Activated CD8-positive, alpha-beta memory T cell treated with anti-CD3 and anti-CD28 coated beads, Interleukin-2, amount 10 ng/mL, durations not matched to agents 7 days and 5 days (primary cell): ENCODE measurements around the gene AMBRA1. TPM values are rescaled to one million over a fixed set of nuclear protein-coding genes. Genes with fewer than 3 reads are reported as not detected.
"Not testable (repeated sequence)": the region's sequence is repeated elsewhere in the genome, so short reads cannot be mapped to it uniquely, and the experiment has no call there.

Experiments used
- ATAC-seq: fragments of 150-1000 bp; cut with Tn5 transposase; one replicate; pipeline ENCODE4 v1.10.0; 2021; ENCODE audit warnings: moderate library complexity
- CTCF ChIA-PET: fragments of 350-600 bp; sonication (Branson Sonifier 250); formaldehyde crosslinking; loops from one replicate; lab custom pipeline; 2021; ENCODE audit warnings: antibody characterized with exemption; lab: Charles Lee
- DNase-seq: peaks from one replicate; pipeline ENCODE4 v3.0.0-alpha.2; 2020
- H3K27ac Mint-ChIP-seq: one replicate; pipeline ENCODE4 v1.8.0; 2021; ENCODE audit warnings: mild to moderate bottlenecking, mixed read lengths
- H3K27me3 Mint-ChIP-seq: one replicate; pipeline ENCODE4 v1.8.0; 2021; ENCODE audit warnings: mixed read lengths
- H3K36me3 Mint-ChIP-seq: one replicate; pipeline ENCODE4 v1.8.0; 2021; ENCODE audit warnings: mild to moderate bottlenecking, mixed read lengths
- H3K4me1 Mint-ChIP-seq: one replicate; pipeline ENCODE4 v1.8.0; 2021; ENCODE audit warnings: mixed read lengths
- H3K4me3 Mint-ChIP-seq: one replicate; pipeline ENCODE4 v1.8.0; 2021; ENCODE audit warnings: mild to moderate bottlenecking, moderate library complexity, mixed read lengths
- H3K9me3 Mint-ChIP-seq: one replicate; pipeline ENCODE4 v1.8.0; 2022; ENCODE audit warnings: low read depth, mixed read lengths
- total RNA-seq, 2 experiments: library from RNA; stranded (reverse); gene quantifications; one replicate each; pipeline ENCODE4 v1.2.3, GENCODE V29; 2021

AMBRA1 gene
- total RNA-seq, 2 experiments from 2014 or later = 36.1 to 41.9 TPM

DNA sequence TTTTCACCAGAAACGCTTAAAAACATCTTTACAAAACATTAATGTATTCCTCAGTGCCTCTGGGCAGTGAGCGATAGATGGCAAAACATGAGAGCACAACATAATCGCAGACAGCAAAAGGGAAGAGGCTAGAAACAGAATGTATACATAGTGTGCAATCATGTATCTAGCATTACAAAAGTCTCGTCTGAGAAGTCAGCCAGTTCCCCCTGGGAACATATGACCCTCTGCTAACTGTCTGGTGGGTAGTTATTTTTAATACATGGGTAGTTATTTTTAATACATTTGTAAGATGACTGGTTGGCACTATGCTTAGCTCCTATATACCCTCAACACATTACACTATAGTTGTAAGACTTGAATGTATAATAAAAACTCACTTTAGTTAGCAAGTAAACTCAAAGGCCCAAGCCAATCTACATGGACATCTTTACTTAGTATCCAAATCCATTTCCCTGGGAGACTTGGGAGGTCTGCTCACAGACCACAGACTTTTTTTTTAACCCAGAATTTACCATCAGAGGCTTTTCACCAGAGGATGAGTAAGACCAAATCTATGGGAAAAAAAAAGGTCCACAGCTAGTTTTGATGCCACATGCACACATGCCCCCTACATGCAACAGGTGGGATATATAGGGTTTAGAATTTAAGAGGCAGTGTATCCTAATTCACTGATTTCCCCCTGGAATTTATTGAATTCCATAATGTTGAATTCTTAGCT lies 71.7 kb downstream of the AMBRA1 start:
- Mint-ChIP-seq H3K4me1 (peaks cover 2% of the 10 kb centered on the region), H3K4me3 (no peak overlapping the region), H3K27ac (no peak overlapping the region), H3K27me3 (no peaks in the 10 kb centered on the region), H3K9me3 (no peaks in the 10 kb centered on the region), H3K36me3 (peaks cover 8% of the 10 kb centered on the region)
- no peak for DNase-seq
- no peak for ATAC-seq
- CTCF ChIA-PET = interaction anchor here (0.6 to 1.6 kb wide), 4 partner anchors 30 to 296 kb away, joined by 3 to 4 read pairs (median 4); no protein-coding TSS in a partner anchor

DNA sequence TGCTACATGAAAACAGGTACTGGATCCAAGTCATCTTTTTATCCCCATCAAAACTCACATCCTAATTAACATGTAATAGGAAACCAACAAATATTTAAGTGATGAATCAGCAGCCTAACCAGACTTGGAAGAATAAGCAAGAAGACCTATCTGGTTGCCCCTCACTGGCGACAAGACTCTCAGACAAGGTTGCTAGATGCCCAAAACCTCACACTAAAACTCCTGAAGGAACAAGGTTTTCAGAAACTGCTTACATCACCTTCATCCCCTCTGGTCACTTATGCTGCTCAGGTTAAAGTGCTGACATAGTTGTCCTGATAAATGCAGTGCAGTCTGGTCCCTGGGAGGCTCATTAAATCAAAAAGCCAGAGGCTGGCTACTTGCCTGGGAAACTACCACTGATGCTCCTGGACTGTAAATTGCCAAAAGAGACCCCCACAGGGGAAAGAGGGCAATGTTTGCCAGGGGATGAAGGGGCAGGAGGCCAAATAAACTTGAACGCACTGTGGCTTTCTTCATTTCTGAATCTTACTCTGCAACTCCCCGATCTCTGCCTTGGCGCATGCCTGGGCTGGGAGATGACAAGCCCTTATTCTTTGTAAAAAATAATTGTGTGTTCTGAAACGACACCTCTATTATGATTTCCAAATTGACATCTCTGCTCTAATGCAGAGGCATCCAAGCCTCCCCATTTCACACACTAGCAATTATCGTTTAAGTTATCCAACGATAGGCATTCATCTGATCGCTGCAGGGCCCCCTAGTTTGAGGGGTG lies 72.7 kb downstream of the AMBRA1 start:
- Mint-ChIP-seq H3K9me3 (no peaks in the 10 kb centered on the region), H3K36me3 (peaks cover 4% of the 10 kb centered on the region), H3K4me1 (peaks cover 2% of the 10 kb centered on the region), H3K27ac (no peak overlapping the region), H3K27me3 (no peaks in the 10 kb centered on the region), H3K4me3 (no peak overlapping the region)
- DNase-seq = no peak
- no peak for ATAC-seq
- CTCF ChIA-PET = interaction anchor here (2.9 kb wide), 1 partner anchor 8 kb away, joined by 13 read pairs; no protein-coding TSS in a partner anchor

DNA sequence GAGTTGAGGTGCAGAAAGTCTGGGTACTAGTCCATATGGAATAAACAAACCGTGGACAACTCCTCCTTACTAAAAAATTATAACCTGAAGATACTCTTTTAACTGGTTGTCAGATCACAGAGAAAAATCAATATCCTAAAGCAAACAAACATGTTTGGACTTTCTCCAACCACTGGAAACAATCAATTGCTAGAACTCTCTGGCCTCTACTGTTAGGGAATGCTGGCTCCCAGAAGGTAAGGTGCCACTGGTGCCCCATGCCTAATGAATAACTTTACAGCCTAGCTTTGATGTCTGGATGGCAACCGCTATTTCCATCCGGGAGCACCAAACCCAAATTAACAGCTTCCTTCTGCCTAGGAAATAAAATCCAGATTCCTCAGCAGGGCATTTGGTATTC lies 74.5 kb downstream of the AMBRA1 start:
- H3K9me3 Mint-ChIP-seq = no peaks in the 10 kb centered on the region

DNA sequence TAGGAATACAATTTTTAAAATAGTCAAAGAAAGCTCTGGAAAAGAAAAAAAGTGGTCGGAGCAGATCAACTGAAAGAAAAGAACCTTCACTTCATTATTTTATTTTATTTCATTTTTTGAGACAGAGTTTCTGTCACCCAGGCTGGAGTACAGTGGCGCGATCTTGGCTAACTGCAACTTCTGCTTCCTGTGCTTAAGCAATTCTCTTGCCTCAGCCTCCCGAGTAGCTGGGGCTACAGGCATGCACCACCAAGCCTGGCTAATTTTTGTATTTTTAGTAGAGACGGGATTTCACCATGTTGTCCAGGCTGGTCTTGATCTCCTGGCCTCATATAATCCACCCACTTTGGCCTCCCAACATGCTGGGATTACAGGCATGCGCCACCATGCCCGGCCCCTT lies 74.9 kb downstream of the AMBRA1 start:
- not testable (repeated sequence) for H3K27me3 Mint-ChIP-seq, H3K36me3 Mint-ChIP-seq, H3K4me3 Mint-ChIP-seq, H3K9me3 Mint-ChIP-seq, DNase-seq, ATAC-seq, H3K4me1 Mint-ChIP-seq, H3K27ac Mint-ChIP-seq
- CTCF ChIA-PET = interaction anchor here (0.9 to 2.9 kb wide), 2 partner anchors 10 to 66 kb away, joined by 3 to 13 read pairs; no protein-coding TSS in a partner anchor

More for the DNA sequence above, 74.5 kb downstream of the AMBRA1 start:
- CTCF ChIA-PET = interaction anchor here (0.9 to 2.9 kb wide), 2 partner anchors 10 to 67 kb away, joined by 3 to 13 read pairs; no protein-coding TSS in a partner anchor
- Mint-ChIP-seq H3K27me3 (no peaks in the 10 kb centered on the region), H3K4me1 (peaks cover 3% of the 10 kb centered on the region), H3K27ac (no peak overlapping the region), H3K4me3 (no peak overlapping the region), H3K36me3 (peaks cover 3% of the 10 kb centered on the region)
- DNase-seq (no peak), ATAC-seq (no peak)

DNA sequence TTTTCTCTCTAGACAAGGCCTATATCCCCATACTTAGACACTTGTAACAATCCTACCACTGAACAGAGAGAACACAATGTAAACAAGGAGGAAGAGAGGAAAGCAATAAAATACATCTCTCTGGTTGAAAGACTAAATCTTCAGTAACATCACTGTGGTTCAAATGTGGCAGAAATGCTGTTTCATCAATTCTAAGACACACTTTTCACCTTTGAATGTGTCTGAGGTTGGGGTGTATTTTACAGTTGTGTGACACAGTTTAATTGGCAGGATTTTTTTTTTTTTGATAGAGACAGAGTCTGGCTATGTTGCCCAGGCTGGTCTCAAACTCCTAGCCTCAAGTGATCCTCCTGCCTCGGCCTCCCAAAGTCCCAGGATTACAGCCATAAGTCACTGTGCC lies 79.5 kb downstream of the AMBRA1 start:
- H3K36me3 Mint-ChIP-seq = peaks cover 4% of the 10 kb centered on the region
- H3K4me1 Mint-ChIP-seq = peaks cover 5% of the 10 kb centered on the region
- CTCF ChIA-PET = interaction anchor here (0.8 to 1.2 kb wide), 3 partner anchors 15 to 50 kb away, joined by 3 read pairs; no protein-coding TSS in a partner anchor
- H3K27me3 Mint-ChIP-seq = no peaks in the 10 kb centered on the region
- peak overlapping the region; percentile 5 for H3K27ac Mint-ChIP-seq
- H3K9me3 Mint-ChIP-seq = no peaks in the 10 kb centered on the region
- ATAC-seq (no peak), DNase-seq (no peak)
- no peak overlapping the region for H3K4me3 Mint-ChIP-seq

DNA sequence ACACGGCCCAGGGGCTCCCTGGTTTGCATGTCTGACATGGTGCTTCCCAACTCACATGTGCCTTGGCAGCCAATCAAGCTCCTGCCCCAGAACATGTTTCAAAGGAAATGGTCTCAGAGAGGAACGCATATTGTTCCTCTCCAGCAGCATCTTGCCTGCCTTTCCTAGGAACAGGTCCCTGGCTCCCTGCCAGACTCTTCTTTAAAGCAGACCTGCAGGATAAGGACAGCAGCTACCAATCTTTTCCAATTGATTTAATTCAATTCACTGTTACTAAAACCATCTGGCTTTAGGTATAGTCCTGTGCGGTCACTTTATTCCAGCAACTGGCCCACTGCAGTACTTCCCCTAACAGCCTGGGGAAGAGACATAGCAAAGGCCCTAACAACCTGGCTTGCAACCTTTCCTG lies 79.9 kb downstream of the AMBRA1 start:
- H3K27ac Mint-ChIP-seq = no peak overlapping the region
- CTCF ChIA-PET = interaction anchor here (0.8 to 1.2 kb wide), 3 partner anchors 15 to 51 kb away, joined by 3 read pairs; no protein-coding TSS in a partner anchor
- no peaks in the 10 kb centered on the region for H3K9me3 Mint-ChIP-seq
- no peak for ATAC-seq
- no peak for DNase-seq
- H3K4me1 Mint-ChIP-seq = peaks cover 5% of the 10 kb centered on the region
- peaks cover 4% of the 10 kb centered on the region for H3K36me3 Mint-ChIP-seq
- no peak overlapping the region for H3K4me3 Mint-ChIP-seq
- no peaks in the 10 kb centered on the region for H3K27me3 Mint-ChIP-seq

DNA sequence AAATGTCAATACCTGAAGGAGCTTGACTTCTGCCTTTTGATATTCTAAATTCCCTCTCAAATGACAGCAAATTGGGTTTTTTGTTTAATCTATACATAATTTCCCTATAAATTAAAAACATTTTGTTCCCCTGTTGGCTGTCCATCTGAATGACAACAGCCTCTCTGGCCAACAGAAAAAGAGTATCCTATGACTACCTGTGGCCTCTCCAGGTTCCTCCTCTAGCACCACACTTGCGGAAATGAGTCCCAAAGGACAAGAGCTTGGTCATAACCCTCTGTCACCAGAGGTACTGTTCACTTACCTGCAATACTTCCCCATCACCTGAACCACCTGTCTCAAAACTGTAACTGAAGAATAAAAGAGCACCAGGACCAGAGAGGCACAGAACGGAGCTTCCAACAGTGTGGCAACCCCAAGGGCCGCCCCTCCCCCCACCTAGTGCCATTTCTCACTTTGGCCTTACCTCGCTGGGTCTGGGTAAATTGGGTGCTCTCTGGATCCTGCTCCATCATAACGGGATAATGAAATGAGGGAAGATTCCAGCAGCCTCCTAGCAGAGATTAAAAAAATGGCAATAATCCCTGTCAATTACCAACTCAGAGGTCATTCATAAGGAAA lies 81.5 kb downstream of the AMBRA1 start:
- H3K27me3 Mint-ChIP-seq = no peaks in the 10 kb centered on the region
- no peaks in the 10 kb centered on the region for H3K9me3 Mint-ChIP-seq
- DNase-seq (no peak), ATAC-seq (no peak)
- no peak overlapping the region for H3K27ac Mint-ChIP-seq
- CTCF ChIA-PET = interaction anchor here (1.0 kb wide), 1 partner anchor 23 kb away, joined by 4 read pairs; no protein-coding TSS in a partner anchor
- peaks cover 5% of the 10 kb centered on the region for H3K4me1 Mint-ChIP-seq
- no peak overlapping the region for H3K4me3 Mint-ChIP-seq
- H3K36me3 Mint-ChIP-seq = peaks cover 10% of the 10 kb centered on the region

DNA sequence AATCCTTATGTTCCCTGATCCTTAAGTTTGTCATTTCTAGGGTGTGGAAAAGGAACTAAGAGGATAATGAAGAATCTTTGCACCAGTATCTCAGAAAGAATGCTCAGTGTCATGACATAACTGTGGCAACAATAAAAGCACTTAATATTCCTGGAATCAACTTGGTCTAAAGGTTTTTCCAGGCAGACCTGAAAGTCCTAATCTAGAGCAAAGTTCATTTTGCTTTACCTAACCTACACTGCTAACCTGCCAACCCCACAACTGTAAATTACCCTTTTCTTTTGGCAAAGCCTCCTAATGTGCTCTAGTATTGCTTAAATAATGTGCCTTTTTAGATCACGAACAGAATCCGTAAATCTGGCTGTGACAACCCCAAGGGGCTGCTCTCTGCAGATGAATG lies 82.5 kb downstream of the AMBRA1 start:
- CTCF ChIA-PET = no interaction called here
- no peak overlapping the region for H3K27ac Mint-ChIP-seq
- no peaks in the 10 kb centered on the region for H3K27me3 Mint-ChIP-seq
- H3K4me1 Mint-ChIP-seq = peaks cover 9% of the 10 kb centered on the region
- no peaks in the 10 kb centered on the region for H3K9me3 Mint-ChIP-seq
- DNase-seq (no peak), ATAC-seq (no peak)
- no peak overlapping the region for H3K4me3 Mint-ChIP-seq
- H3K36me3 Mint-ChIP-seq = peaks cover 12% of the 10 kb centered on the region

DNA sequence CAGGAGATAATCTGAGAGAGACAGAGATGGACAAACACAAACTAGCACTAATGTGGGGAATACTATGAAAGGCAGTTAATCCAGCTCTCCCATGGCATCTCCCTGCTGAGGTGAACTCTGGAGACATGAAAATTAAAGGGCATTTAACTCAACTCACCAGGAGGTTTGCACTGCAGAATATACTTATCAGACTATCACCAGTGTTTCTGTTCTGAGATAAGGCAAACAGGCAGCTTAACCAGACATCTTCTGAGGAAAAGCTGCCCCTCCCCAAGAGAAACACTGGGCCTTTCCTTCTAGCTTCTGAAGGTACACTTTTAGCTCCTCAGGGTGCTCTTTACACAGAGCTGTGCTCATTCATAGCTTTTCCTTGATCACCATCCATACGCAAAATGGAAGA lies 85.5 kb downstream of the AMBRA1 start:
- CTCF ChIA-PET = no interaction called here
- no peaks in the 10 kb centered on the region for H3K27me3 Mint-ChIP-seq

DNA sequence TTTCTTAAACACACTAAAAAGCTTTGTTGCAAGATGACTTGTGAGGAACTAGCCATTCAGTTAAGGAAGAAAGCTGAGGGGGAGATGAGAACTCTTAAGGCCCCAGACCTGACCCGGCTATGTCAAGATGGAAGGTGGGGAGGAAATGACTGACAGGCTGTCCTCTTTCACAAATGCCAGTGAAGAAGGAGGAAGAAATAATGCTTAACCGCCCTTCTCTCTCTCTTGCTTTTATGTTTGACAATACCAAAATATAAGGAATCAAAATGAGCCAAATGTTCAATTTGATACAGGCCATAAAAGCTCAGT lies 87.4 kb downstream of the AMBRA1 start:
- Mint-ChIP-seq H3K27ac (peak overlapping the region; percentile 48), H3K4me1 (peaks cover 27% of the 10 kb centered on the region)

More for the DNA sequence above, 85.5 kb downstream of the AMBRA1 start:
- DNase-seq = no peak
- Mint-ChIP-seq H3K4me1 (peaks cover 24% of the 10 kb centered on the region), H3K4me3 (no peak overlapping the region), H3K9me3 (no peaks in the 10 kb centered on the region), H3K27ac (no peak overlapping the region), H3K36me3 (peaks cover 19% of the 10 kb centered on the region)
- ATAC-seq = no peak

DNA sequence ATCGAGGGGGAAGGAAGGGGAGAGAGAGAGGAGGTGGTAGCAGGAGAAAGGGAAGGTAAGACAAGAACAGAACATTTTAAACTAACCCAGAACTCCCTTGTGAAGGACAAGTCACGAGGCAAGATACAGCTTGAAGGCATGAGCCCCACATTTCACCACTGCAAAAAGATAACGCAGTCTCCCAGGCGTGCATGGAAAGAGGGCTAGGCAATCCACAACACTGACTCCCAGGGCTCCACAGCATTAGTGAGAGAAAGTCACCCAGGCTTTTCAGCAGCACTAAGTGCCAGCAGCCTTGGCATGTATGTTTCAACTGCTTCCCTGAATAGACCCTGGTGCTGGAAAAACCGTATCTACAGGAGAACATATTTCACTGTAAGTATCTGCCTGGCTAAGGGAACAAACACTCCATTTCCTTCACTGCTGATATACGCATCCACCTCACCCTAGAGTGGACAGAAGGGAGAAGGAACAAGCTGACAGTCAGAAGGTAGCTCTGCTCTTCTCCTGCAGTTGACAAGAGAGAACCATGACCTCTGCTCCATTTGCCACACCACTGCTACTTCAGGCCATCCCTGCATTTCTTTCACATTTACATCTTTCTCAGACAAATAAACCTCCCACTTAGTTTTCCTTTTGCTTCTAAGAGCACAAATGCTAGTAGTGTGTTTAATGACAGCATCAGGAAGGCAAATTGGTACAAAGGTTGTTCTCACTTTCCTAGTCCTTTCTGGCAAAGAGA lies 87.9 kb downstream of the AMBRA1 start:
- no peak for DNase-seq
- CTCF ChIA-PET = interaction anchor here (1.0 to 1.3 kb wide), 2 partner anchors 16 to 23 kb away, joined by 3 to 5 read pairs; no protein-coding TSS in a partner anchor
- no peak overlapping the region for H3K4me3 Mint-ChIP-seq
- H3K27ac Mint-ChIP-seq = peak overlapping the region; percentile 48
- H3K4me1 Mint-ChIP-seq = peaks cover 27% of the 10 kb centered on the region
- peaks cover 24% of the 10 kb centered on the region for H3K36me3 Mint-ChIP-seq
- no peaks in the 10 kb centered on the region for H3K9me3 Mint-ChIP-seq
- no peak for ATAC-seq
- no peaks in the 10 kb centered on the region for H3K27me3 Mint-ChIP-seq

More for the DNA sequence above, 87.4 kb downstream of the AMBRA1 start:
- Mint-ChIP-seq H3K36me3 (peaks cover 24% of the 10 kb centered on the region), H3K27me3 (no peaks in the 10 kb centered on the region), H3K4me3 (no peak overlapping the region), H3K9me3 (no peaks in the 10 kb centered on the region)
- DNase-seq (no peak), ATAC-seq (no peak)
- CTCF ChIA-PET = interaction anchor here (0.7 to 1.3 kb wide), 3 partner anchors 10 to 23 kb away, joined by 3 to 5 read pairs (median 3); no protein-coding TSS in a partner anchor

DNA sequence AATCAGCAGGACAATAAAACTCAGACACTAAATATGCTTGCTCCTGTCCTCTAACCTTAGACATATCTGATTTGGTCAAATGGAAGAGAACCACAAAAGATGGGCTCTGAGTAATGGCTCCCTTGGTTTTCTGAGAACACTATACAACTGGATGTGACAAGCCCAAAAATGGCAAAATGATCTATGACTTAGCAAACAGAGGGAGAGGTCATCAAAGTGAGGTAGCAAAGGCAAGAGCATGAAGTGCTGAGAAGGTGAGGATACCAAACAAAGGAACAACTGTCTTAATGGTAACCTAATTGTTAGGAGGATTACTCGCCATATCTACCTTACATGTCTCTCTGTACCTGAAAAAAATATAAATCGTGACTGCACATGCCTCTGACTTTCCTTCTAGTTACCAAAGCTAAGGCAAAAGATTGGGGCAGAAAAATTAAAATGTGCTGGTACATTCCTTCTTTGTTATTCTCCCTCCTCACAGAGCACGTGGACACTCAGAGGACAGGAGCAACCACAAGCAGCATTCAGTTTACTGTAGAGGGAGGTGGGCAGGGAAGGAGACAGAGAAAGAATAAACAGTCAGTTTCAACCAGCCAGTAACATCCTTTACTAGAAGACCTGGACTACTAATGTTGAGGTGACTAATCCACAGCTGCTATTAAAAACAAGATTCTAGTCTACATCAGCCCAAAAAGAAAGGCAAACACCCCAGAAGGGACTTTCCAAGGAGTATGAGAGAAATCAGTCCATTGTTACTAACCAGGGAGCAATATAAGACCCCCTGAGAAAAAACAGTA lies 88.8 kb downstream of the AMBRA1 start:
- DNase-seq = no peak

More for the DNA sequence above, 88.8 kb downstream of the AMBRA1 start:
- H3K4me1 Mint-ChIP-seq = peaks cover 27% of the 10 kb centered on the region
- peaks cover 24% of the 10 kb centered on the region for H3K36me3 Mint-ChIP-seq
- CTCF ChIA-PET = interaction anchor here (1.7 kb wide), 1 partner anchor 24 kb away, joined by 6 read pairs; no protein-coding TSS in a partner anchor
- ATAC-seq = peak; percentile 27
- H3K9me3 Mint-ChIP-seq = no peaks in the 10 kb centered on the region
- H3K27ac Mint-ChIP-seq = peak overlapping the region; percentile 45
- no peak overlapping the region for H3K4me3 Mint-ChIP-seq
- no peaks in the 10 kb centered on the region for H3K27me3 Mint-ChIP-seq
